ENCODE results near the gene SASH1. TPM values are rescaled to one million over a fixed set of nuclear protein-coding genes. Genes with fewer than 3 reads are reported as not detected.

SASH1 gene
- total RNA-seq, 2 donors from 2014 or later, result 14.9 to 16.4 TPM

DNA sequence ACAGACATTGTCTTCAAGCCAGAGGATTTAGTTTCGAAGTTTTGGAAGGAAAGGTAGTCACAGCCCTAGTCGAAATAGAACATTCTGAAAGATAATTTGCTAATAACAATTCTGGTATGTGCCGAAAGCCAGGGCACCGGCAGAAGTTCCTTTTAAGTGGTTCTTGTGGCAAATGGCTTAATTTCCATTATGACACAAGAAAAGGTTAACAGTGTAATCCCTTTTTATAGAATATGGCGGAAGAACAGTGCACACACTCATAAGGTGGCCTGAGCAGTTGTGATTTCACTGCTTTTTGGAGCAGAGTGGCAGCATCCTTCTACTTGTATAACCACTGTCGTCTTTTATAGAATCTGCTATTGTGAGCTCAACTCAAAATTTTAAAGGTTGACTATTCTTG, 152.4 kb downstream of the SASH1 start:
- DNase-seq, result no peak
- Histone ChIP-seq H3K27me3 (no peaks in the 10 kb centered on the region), H3K9ac (ENCODE audit: low read depth in 2 of 2, low read length in 2 of 2) (no peak overlapping the region), H3K36me3 (no peaks in the 10 kb centered on the region), H3K4me1 (no peaks in the 10 kb centered on the region), H3K9me3 (no peaks in the 10 kb centered on the region), H3K27ac (no peak overlapping the region), H3K4me3 (no peak overlapping the region)
- intact Hi-C loops (cut with DNase I), result no loop called here
- TF ChIP-seq, protein P1, sequence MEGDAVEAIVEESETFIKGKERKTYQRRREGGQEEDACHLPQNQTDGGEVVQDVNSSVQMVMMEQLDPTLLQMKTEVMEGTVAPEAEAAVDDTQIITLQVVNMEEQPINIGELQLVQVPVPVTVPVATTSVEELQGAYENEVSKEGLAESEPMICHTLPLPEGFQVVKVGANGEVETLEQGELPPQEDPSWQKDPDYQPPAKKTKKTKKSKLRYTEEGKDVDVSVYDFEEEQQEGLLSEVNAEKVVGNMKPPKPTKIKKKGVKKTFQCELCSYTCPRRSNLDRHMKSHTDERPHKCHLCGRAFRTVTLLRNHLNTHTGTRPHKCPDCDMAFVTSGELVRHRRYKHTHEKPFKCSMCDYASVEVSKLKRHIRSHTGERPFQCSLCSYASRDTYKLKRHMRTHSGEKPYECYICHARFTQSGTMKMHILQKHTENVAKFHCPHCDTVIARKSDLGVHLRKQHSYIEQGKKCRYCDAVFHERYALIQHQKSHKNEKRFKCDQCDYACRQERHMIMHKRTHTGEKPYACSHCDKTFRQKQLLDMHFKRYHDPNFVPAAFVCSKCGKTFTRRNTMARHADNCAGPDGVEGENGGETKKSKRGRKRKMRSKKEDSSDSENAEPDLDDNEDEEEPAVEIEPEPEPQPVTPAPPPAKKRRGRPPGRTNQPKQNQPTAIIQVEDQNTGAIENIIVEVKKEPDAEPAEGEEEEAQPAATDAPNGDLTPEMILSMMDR (IDR thresholded peaks at IDR 0.05), result no peak

DNA sequence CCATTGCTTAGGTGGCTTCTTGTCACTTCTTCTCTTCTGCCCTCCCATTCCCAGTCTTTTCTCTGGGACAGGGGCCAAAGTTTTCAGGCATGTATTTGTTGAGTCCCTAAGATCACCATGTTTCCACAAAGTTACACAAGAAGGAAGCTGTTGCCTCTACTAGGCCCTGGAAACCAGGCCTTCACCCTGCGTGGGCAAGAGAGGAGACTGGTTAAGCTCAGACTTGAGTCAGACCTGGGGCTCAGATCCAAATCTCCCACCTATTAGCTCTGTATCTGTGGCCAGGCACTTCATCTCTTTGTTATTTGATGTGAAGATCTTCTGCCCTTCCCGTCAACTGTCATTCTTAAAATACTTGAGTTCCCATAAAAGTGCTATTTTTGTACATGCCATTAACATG, 154.6 kb downstream of the SASH1 start:
- intact Hi-C loops (cut with DNase I), result no loop called here
- no peak overlapping the region for H3K27ac ChIP-seq
- no peak overlapping the region for H3K9ac ChIP-seq (ENCODE audit: low read depth in 2 of 2, low read length in 2 of 2)
- TF ChIP-seq, protein P1 (IDR thresholded peaks at IDR 0.05), result no peak
- no peaks in the 10 kb centered on the region for H3K36me3 ChIP-seq
- H3K27me3 ChIP-seq, result no peaks in the 10 kb centered on the region
- no peaks in the 10 kb centered on the region for H3K4me1 ChIP-seq
- no peak for DNase-seq
- H3K9me3 ChIP-seq, result no peaks in the 10 kb centered on the region
- H3K4me3 ChIP-seq, result no peak overlapping the region

DNA sequence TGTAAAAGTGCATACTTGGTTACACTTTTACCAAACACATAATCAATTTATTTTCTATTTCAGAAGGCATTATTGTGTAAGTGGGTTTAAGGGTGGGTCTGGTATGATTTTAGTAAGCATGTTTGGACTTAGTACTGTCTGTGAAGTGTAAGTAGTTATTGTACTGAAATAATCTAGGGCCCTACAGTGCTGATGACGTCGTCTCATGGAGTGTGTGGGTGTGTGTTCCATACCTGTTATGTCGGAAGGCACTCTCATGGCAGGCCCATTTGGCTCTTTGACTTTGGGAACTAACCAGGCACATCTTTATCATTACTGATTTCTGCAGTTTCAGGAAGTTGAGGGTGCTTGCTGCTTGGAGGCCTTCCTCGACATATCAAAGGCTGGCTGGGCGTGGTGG, 155.1 kb downstream of the SASH1 start:
- Histone ChIP-seq H3K4me3 (no peak overlapping the region), H3K9me3 (no peaks in the 10 kb centered on the region), H3K36me3 (no peaks in the 10 kb centered on the region), H3K9ac (ENCODE audit: low read depth in 2 of 2, low read length in 2 of 2) (no peak overlapping the region), H3K27me3 (no peaks in the 10 kb centered on the region), H3K27ac (no peak overlapping the region), H3K4me1 (no peaks in the 10 kb centered on the region)
- intact Hi-C loops (cut with DNase I), result no loop called here
- no peak for DNase-seq
- TF ChIP-seq, protein P1 (IDR thresholded peaks at IDR 0.05), result no peak

DNA sequence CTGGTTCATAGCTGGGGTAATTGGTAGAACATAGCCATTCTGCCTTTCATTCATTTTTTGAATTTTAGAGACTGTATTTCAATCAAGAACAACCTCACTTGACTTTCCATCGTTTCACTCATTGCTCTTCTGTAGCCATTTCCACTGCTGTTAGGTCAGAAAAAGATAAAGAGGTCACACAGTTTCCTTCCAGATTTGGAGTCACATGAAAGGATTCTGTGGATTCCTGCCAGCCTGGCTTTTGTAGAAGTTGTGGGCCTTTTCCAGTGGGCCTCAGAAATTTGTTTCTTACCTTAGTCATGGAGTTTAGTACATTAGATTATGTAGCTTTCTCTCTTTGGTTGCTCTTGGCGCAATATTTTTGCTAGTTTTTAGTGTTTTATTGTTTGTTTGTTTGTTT, 157.8 kb downstream of the SASH1 start:
- no peak for DNase-seq
- H3K36me3 ChIP-seq, result no peaks in the 10 kb centered on the region
- TF ChIP-seq, protein P1 (IDR thresholded peaks at IDR 0.05), result no peak
- no peaks in the 10 kb centered on the region for H3K27me3 ChIP-seq
- intact Hi-C loops (cut with DNase I), result no loop called here
- no peaks in the 10 kb centered on the region for H3K9me3 ChIP-seq
- H3K4me3 ChIP-seq, result no peak overlapping the region
- H3K27ac ChIP-seq, result no peak overlapping the region
- H3K4me1 ChIP-seq, result no peaks in the 10 kb centered on the region
- no peak overlapping the region for H3K9ac ChIP-seq (ENCODE audit: low read depth in 2 of 2, low read length in 2 of 2)

DNA sequence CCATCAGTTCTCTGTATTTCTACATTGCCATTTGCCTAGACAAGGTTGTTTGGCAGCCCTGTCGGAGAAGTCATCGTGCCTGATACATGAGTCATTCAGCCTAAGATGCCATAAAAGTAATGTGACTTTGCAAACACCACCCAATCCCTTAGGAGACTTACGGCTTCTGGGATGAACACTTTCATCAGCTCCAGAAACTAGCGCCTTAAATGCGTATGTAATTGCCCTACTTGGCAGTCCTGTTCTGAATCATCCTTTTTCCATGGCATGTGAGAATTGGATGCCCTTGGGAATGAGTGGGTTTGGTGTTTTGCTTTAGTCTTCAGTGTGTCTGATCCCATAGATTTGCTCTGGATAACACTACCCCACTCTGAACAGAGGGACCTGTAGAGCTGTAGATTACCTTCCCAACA, 158.5 kb downstream of the SASH1 start:
- no peaks in the 10 kb centered on the region for H3K9me3 ChIP-seq
- no peak overlapping the region for H3K9ac ChIP-seq (ENCODE audit: low read depth in 2 of 2, low read length in 2 of 2)
- H3K4me1 ChIP-seq, result no peaks in the 10 kb centered on the region
- peak; percentile 37 for DNase-seq
- H3K27me3 ChIP-seq, result no peaks in the 10 kb centered on the region
- TF ChIP-seq, protein P1 (IDR thresholded peaks at IDR 0.05), result no peak
- peak overlapping the region; percentile 3 for H3K27ac ChIP-seq
- intact Hi-C loops (cut with DNase I), result no loop called here
- no peaks in the 10 kb centered on the region for H3K36me3 ChIP-seq
- no peak overlapping the region for H3K4me3 ChIP-seq
